ENCODE measurements around the gene RELL1. TPM values are rescaled to one million over a fixed set of nuclear protein-coding genes. Genes with fewer than 3 reads are reported as not detected.

RELL1 gene
- total and polyA plus RNA-seq, 3 donors from 2014 or later: 3.1 to 20.4 (median 10.2) TPM

GRCh38 chr4:37699868-37700481 lies 13.8 kb upstream of the RELL1 start:
- peaks cover 6% of the 10 kb centered on the region for H3K4me1 ChIP-seq
- H3K27me3 ChIP-seq: no peaks in the 10 kb centered on the region
- 87% methylated on average over 5 of the region's 5 CpGs for WGBS, 2 donors
- no peak for TF ChIP-seq POLR2A (IDR thresholded peaks at IDR 0.05)
- TF ChIP-seq, protein P1, sequence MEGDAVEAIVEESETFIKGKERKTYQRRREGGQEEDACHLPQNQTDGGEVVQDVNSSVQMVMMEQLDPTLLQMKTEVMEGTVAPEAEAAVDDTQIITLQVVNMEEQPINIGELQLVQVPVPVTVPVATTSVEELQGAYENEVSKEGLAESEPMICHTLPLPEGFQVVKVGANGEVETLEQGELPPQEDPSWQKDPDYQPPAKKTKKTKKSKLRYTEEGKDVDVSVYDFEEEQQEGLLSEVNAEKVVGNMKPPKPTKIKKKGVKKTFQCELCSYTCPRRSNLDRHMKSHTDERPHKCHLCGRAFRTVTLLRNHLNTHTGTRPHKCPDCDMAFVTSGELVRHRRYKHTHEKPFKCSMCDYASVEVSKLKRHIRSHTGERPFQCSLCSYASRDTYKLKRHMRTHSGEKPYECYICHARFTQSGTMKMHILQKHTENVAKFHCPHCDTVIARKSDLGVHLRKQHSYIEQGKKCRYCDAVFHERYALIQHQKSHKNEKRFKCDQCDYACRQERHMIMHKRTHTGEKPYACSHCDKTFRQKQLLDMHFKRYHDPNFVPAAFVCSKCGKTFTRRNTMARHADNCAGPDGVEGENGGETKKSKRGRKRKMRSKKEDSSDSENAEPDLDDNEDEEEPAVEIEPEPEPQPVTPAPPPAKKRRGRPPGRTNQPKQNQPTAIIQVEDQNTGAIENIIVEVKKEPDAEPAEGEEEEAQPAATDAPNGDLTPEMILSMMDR (IDR thresholded peaks at IDR 0.05): no peak
- intact Hi-C loops (cut with DNase I; ENCODE audit: low total_unique reads): no loop called here
- no peaks in the 10 kb centered on the region for H3K36me3 ChIP-seq (ENCODE audit: low read depth, missing control alignments)
- no peak overlapping the region for H3K4me3 ChIP-seq
- no peak overlapping the region for H3K27ac ChIP-seq
- DNase-seq: no peak
- H3K9me3 ChIP-seq: no peaks in the 10 kb centered on the region

GRCh38 chr4:37697566-37697965 lies 11.4 kb upstream of the RELL1 start:
- Histone ChIP-seq H3K4me1 (peaks cover 6% of the 10 kb centered on the region), H3K27ac (no peak overlapping the region), H3K9me3 (no peaks in the 10 kb centered on the region), H3K4me3 (no peak overlapping the region), H3K27me3 (no peaks in the 10 kb centered on the region), H3K36me3 (ENCODE audit: low read depth, missing control alignments) (no peaks in the 10 kb centered on the region)
- TF ChIP-seq, protein P1 (IDR thresholded peaks at IDR 0.05): no peak
- no peak for TF ChIP-seq POLR2A (IDR thresholded peaks at IDR 0.05)
- no peak for DNase-seq
- intact Hi-C loops (cut with DNase I; ENCODE audit: low total_unique reads): no loop called here
- 69 to 86% methylated on average over 3 of the region's 3 CpGs for WGBS, 2 donors

GRCh38 chr4:37693450-37694190 lies 7.4 kb upstream of the RELL1 start:
- no peak for DNase-seq
- peaks cover 6% of the 10 kb centered on the region for H3K4me1 ChIP-seq
- no peak for TF ChIP-seq POLR2A (IDR thresholded peaks at IDR 0.05)
- TF ChIP-seq, protein P1 (IDR thresholded peaks at IDR 0.05): no peak
- H3K9me3 ChIP-seq: no peaks in the 10 kb centered on the region
- WGBS, 2 donors: 88 to 90% methylated on average over 5 of the region's 5 CpGs
- H3K27ac ChIP-seq: no peak overlapping the region
- no peaks in the 10 kb centered on the region for H3K27me3 ChIP-seq
- intact Hi-C loops (cut with DNase I; ENCODE audit: low total_unique reads): no loop called here
- no peak overlapping the region for H3K4me3 ChIP-seq
- H3K36me3 ChIP-seq (ENCODE audit: low read depth, missing control alignments): no peaks in the 10 kb centered on the region

DNA sequence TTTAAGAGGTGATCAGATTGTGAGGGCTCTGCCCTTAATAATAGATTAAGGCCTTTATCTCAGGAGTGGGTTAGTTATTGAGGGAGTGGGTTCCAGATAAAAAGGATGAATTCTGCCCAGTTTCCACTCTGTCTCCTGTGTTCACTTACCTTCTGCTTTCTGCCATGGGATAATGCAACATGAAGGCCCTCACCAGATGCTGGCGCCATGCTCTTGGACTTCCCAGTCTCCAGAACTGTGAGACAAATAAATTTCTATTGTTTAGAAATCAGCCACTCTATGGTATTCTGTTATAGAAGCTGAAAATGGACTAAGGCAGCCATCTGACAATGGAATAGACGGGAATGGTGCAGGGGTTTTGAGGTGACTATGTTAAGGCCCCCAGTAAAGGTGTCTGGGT lies 6.9 kb upstream of the RELL1 start:
- TF ChIP-seq POLR2A (IDR thresholded peaks at IDR 0.05): no peak
- H3K27ac ChIP-seq: no peak overlapping the region
- intact Hi-C loops (cut with DNase I; ENCODE audit: low total_unique reads): no loop called here
- H3K4me3 ChIP-seq: no peak overlapping the region
- H3K9me3 ChIP-seq: no peaks in the 10 kb centered on the region
- H3K36me3 ChIP-seq (ENCODE audit: low read depth, missing control alignments): no peaks in the 10 kb centered on the region
- 98 to 100% methylated on average over 2 of the region's 2 CpGs for WGBS, 2 donors
- H3K27me3 ChIP-seq: no peaks in the 10 kb centered on the region
- no peak for DNase-seq
- H3K4me1 ChIP-seq: peaks cover 6% of the 10 kb centered on the region

DNA sequence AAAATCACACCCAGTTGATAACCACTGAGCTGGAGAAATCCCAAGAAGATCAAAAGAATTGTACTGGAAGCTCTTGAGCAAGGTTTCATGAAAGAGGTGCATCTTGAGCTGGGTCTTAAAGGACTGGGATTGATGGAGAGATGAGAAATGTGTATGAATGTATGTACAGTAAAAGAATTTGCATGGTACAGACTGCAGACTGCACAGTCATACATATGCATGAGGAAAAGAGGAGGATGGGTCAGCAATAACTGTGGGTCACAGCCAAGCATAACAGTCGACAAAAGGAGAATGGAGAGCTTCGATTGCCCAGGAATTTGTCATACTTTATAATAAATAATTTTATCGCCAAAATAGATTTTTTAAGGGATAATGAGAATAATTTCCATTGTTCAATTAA lies 4.8 kb upstream of the RELL1 start:
- Histone ChIP-seq H3K9me3 (no peaks in the 10 kb centered on the region), H3K4me3 (no peak overlapping the region), H3K36me3 (ENCODE audit: low read depth, missing control alignments) (no peaks in the 10 kb centered on the region), H3K4me1 (peaks cover 5% of the 10 kb centered on the region), H3K27ac (no peak overlapping the region), H3K27me3 (no peaks in the 10 kb centered on the region)
- 84 to 90% methylated on average over 3 of the region's 3 CpGs for WGBS, 2 donors
- intact Hi-C loops (cut with DNase I; ENCODE audit: low total_unique reads): no loop called here
- no peak for DNase-seq
- no peak for TF ChIP-seq POLR2A (IDR thresholded peaks at IDR 0.05)
- TF ChIP-seq, protein P1 (IDR thresholded peaks at IDR 0.05): no peak
